Activated T-cell treated with anti-CD3 and anti-CD28 coated beads, Interleukin-2, amount 50 U/mL, for 72 hours (primary cell): Measurements from ENCODE around the gene ARL16. TPM values are rescaled to one million over a fixed set of nuclear protein-coding genes. Genes with fewer than 3 reads are reported as not detected.

Experiments
- ATAC-seq, 2 donors: fragments of 150-1000 bp; cut with Tn5 transposase; replicated peaks in 1 of 2; 2 replicates each; pipeline ENCODE4 v1.10.0; 2021; ENCODE audit warnings: moderate library complexity in 2 of 2, mild to moderate bottlenecking in 1 of 2
- DNase-seq, 2 donors: peaks; one replicate each; pipeline ENCODE4 v3.0.0; 2021 to 2022; ENCODE audit warnings: mixed read lengths in 1 of 2
- H3K27ac Mint-ChIP-seq: one replicate; pipeline ENCODE4 v1.8.0; 2022; ENCODE audit warnings: mild to moderate bottlenecking, moderate library complexity, mixed read lengths
- H3K27me3 Mint-ChIP-seq: one replicate; pipeline ENCODE4 v1.8.0; 2022; ENCODE audit warnings: low read depth, mixed read lengths
- H3K36me3 Mint-ChIP-seq, 2 donors: one replicate each; pipeline ENCODE4 v1.8.0; 2022; ENCODE audit warnings: mixed read lengths in 2 of 2, mild to moderate bottlenecking in 1 of 2; ENCODE audit not compliant: insufficient read depth in 2 of 2
- H3K4me1 Mint-ChIP-seq: one replicate; pipeline ENCODE4 v1.8.0; 2022; ENCODE audit warnings: low read depth, mixed read lengths
- H3K4me3 Mint-ChIP-seq, 2 donors: one replicate each; pipeline ENCODE4 v1.8.0; 2022; ENCODE audit warnings: mild to moderate bottlenecking in 2 of 2, mixed read lengths in 2 of 2, moderate library complexity in 2 of 2
- H3K9me3 Mint-ChIP-seq, 2 donors: one replicate each; pipeline ENCODE4 v1.8.0; 2022; ENCODE audit warnings: mixed read lengths in 2 of 2
- total RNA-seq, 2 donors: library from RNA; stranded (reverse); gene quantifications; one replicate each; pipeline ENCODE4 v1.2.3, GENCODE V29; 2022

ARL16 gene
- total RNA-seq, 2 donors from 2014 or later: 33.0 to 45.3 TPM

DNA sequence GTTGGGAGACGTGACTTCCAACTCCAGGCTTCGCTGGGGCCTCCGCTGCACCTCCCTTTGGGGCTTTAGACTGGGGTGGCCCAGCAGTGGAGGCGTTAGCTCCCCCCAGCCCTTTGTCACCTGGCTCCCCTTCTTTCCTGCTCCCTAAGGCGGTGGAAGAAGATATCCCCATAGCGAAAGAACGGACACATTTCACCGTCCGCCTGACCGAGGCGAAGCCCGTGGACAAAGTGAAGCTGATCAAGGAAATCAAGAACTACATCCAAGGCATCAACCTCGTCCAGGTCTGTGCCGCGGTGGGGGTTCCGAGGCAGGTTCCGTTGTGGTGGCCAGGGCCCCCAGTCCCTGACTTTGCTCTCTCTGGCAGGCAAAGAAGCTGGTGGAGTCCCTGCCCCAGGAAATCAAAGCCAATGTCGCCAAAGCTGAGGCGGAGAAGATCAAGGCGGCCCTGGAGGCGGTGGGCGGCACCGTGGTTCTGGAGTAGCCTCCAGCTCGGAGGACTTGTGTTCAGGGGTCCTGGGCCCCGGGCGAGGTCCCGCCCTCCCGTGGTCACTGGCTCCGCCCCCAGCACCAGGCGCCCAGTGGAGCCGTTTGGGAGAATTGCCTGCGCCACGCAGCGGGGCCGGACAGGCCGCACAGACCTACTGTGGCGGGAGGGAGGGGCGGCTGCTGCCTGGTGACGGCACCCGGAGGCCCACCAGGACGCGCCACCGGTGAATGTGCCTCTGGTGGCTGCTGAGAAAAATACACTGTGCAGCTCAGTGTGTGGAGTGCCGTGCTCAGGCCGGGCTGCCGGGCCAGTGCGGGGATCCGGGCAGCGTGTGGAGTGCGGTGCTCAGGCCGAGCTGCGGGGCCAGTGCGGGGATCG is 23.4 kb upstream of the ARL16 start:
- ATAC-seq: no peak
- H3K36me3 Mint-ChIP-seq: peaks cover 1 to 14% of the 10 kb centered on the region in 2 donors
- no peak for DNase-seq
- peaks cover 54% of the 10 kb centered on the region for H3K4me1 Mint-ChIP-seq
- H3K9me3 Mint-ChIP-seq: no peaks in the 10 kb centered on the region
- no peak overlapping the region for H3K4me3 Mint-ChIP-seq
- H3K27me3 Mint-ChIP-seq: no peaks in the 10 kb centered on the region
- H3K27ac Mint-ChIP-seq: no peak overlapping the region

DNA sequence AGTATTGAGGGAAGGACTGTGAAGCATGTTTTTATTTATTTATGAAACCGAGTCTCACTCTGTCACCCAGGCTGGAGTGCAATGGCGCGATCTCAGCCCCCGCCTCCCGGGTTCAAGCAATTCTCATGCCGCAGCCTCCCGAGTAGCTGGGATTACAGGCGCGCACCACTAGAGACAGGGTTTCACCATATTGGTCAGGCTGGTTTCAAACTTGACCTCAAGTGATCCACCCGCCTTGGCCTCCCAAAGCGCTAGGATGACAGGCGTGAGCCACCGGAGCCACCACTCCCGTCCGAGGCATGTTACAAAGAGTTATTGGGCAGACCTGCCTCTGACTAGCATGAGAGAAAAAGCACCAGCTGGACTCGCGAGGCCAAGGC is 22.6 kb upstream of the ARL16 start:
- no peak overlapping the region for H3K4me3 Mint-ChIP-seq
- ATAC-seq: no peak
- no peaks in the 10 kb centered on the region for H3K27me3 Mint-ChIP-seq
- H3K36me3 Mint-ChIP-seq: peaks cover 1 to 17% of the 10 kb centered on the region in 2 donors
- no peak overlapping the region for H3K27ac Mint-ChIP-seq
- DNase-seq: no peak
- peaks cover 54% of the 10 kb centered on the region for H3K4me1 Mint-ChIP-seq
- H3K9me3 Mint-ChIP-seq: no peaks in the 10 kb centered on the region

DNA sequence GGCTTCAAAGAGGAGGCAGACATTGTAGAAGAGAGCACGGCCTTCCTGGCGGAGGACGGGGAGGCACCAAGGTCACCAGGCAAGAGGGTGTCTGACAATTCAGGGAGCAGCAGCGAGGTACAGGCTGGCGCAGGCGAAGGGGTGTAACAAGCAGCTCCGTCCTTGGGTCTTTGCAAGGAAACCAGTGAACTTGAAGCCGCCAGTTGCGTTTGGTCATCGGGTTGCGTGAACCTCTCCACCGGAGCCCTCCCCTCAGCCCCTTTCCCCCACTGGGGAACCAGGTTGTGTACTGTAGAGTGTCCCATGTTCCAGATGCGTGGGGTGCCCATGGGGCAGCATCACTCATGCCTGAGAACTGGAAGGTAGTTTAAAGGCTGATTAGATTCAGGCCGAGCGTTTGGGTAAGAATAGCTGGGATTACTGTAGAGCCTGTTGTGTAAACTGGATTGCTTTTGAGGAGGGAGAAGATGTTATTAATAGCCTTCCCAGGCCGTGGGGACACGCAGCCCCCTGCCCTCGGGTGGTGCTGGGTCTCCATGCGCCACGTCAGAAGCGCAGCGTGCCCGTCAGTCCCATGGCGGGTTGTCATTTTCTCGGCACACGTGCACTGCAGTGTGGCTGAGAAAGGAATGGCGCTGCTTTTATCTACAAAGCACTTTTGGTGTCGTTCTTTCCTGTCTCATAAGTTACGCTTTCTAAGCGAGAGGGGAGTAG is 22.1 kb upstream of the ARL16 start:
- Mint-ChIP-seq H3K27ac (no peak overlapping the region), H3K4me3 (no peak overlapping the region), H3K9me3 (no peaks in the 10 kb centered on the region), H3K27me3 (no peaks in the 10 kb centered on the region), H3K4me1 (peaks cover 54% of the 10 kb centered on the region), H3K36me3 (peaks cover 1 to 19% of the 10 kb centered on the region in 2 donors)
- DNase-seq (no peak), ATAC-seq (no peak)

DNA sequence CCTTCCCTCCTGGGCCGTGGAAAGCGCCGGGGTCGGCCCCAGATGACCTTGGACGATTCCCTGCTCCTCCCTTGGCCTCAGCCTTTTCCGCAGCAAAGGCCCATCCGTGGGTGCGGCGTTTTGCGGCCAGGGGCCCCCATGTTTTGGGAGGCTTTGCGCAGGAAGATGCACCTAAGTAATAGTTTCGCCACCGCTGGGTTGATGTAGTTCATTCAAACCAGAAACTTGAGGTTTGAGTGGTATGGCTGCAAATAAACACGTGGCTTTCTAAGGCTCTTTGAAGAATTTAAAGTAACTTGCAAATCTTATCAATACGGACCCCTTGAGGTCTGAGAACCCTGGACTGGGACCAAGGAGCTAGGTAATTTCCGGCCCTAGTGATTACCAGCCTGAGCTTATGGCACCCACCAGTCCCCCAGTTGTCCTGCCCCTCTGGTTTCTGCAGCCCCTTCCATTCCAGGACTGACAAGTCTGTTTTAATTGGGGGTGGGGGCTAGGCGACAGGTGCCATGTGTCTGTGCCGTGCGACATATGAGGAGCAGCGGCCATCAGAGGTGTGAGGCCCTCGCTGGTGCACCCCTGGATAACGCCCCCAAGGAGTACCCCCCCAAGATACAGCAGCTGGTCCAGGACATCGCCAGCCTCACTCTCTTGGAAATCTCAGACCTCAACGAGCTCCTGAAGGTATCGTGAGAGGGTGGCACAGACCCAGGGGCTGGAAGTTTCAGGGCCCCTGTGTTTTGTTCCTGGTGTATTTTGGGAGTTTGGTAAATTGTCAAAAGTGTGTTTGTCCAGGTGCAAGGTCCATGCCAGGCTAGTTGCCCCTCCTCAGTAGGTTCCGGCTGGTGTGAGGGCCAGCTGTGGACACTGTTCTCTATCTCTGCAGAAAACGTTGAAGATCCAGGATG is 20.4 kb upstream of the ARL16 start:
- no peaks in the 10 kb centered on the region for H3K27me3 Mint-ChIP-seq
- ATAC-seq: peak in 1 of 2 donors; percentile 28
- peaks cover 1 to 22% of the 10 kb centered on the region in 2 donors for H3K36me3 Mint-ChIP-seq
- peaks cover 45% of the 10 kb centered on the region for H3K4me1 Mint-ChIP-seq
- H3K9me3 Mint-ChIP-seq: no peaks in the 10 kb centered on the region
- H3K27ac Mint-ChIP-seq: peak overlapping the region; percentile 38
- DNase-seq: peak; percentile 18 to 45
- peak overlapping the region; percentile 87 to 96 for H3K4me3 Mint-ChIP-seq

DNA sequence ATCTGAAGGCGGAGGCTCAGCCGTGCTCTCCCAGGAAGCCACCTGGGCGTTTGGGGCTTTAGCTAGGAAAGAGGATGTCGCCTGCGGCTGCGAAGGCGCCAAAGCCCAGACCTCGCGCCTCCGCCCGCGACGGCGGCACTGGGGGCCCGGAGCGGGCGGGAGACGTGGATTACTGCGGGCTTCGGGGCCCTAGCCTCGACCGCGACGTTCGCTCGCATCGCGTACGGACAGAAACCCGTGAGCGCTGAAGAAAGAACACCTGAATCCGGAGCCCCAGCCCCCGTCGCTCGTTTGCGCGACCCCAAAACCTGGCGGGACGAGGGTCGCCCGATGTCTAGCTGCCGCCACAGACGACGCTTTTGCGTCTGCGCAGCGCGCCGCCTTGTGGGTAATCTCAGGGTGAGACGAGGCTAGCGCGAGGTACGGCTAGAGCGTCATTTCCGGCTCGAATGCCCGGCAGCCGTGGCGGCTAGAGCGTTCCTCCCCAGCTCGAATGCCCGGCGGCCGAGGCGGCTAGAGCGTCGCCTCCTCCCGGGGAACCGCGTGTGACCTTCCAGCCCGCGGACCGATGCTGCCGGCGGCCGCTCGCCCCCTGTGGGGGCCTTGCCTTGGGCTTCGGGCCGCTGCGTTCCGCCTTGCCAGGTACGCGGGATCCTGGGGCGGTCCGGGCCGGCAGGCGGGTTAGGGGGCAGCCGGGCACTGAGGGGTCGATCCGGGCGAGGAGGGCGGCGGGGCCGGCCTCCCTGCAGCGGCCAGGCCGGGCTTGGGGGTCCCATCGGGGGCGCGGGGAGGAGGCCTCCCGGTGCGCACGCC is 19.5 kb upstream of the ARL16 start, which contains the start of gene MRPL12:
TSS of gene MRPL12 (plus strand) at position 434 of the 813 bp plus-strand sequence. CDS start at position 569, 135 bp downstream.
- DNase-seq (peak; percentile 92 to 93), ATAC-seq (peak; percentile 93 to 94)
- Mint-ChIP-seq H3K27me3 (no peaks in the 10 kb centered on the region), H3K4me3 (peak within 1 kb of the TSS; percentile 96 to 97), H3K27ac (peak within 1 kb of the TSS; percentile 96), H3K4me1 (peaks cover 45% of the 10 kb centered on the region), H3K36me3 (peaks cover 4 to 28% of the 10 kb centered on the region in 2 donors), H3K9me3 (no peaks in the 10 kb centered on the region)

DNA sequence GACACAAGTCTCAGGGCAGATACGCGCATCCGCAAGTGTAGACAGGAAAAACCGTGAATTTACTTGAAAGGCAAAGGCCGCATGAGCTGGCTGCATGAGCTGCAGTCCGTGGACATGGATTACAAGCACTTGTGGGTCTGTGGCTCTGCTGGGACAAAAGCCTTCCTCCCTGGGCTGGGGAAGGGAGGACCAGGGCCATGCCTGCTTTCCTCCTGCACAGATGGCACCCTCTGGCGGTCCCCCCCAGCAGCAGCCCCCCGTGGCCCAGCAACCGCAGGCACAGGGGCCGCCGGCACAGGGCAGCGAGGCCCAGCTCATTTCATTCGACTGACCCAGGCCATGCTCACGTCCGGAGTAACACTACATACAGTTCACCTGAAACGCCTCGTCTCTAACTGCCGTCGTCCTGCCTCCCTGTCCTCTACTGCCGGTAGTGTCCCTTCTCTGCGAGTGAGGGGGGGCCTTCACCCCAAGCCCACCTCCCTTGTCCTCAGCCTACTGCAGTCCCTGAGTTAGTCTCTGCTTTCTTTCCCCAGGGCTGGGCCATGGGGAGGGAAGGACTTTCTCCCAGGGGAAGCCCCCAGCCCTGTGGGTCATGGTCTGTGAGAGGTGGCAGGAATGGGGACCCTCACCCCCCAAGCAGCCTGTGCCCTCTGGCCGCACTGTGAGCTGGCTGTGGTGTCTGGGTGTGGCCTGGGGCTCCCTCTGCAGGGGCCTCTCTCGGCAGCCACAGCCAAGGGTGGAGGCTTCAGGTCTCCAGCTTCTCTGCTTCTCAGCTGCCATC is 17.9 kb upstream of the ARL16 start:
- Mint-ChIP-seq H3K9me3 (no peaks in the 10 kb centered on the region), H3K27ac (peak overlapping the region; percentile 96), H3K4me1 (peaks cover 45% of the 10 kb centered on the region), H3K36me3 (peaks cover 5 to 32% of the 10 kb centered on the region in 2 donors), H3K27me3 (no peaks in the 10 kb centered on the region), H3K4me3 (peak overlapping the region; percentile 96 to 97)
- DNase-seq (peak in 1 of 2 donors; percentile 28), ATAC-seq (no peak)

DNA sequence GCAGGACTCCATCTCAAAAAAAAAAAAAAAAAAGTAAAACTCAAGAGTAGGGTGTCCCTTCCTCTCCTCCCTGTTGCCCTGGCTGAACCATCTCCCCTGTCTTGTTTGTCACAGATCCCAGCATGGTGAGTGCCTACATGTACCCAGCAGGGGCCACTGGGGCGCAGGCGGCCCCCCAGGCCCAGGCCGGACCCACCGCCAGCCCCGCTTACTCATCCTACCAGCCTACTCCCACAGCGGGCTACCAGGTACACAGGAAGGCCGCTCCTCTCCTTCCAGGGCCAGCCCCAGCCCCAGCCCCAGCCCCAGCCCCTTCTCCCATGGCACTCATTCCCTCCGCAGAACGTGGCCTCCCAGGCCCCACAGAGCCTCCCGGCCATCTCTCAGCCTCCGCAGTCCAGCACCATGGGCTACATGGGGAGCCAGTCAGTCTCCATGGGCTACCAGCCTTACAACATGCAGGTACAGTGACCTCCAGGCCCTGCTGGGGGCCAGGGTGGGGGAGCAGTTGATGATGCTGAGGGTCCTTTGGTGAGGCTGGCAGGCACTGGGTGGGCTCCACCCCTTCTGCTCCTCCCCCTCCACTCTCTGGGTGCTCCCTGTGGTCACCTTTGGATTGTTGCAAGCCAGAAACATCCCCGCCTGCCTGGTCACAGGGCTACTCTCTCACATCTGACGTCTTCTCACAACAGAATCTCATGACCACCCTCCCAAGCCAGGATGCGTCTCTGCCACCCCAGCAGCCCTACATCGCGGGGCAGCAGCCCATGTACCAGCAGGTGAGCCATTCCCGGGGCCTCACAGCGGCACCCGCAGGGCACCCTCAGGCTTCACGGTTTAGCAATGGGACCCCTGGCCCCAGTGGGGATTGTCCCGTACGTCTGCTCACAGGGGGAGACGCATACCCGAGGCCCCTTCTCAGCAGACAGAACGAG is 17.0 kb upstream of the ARL16 start:
- Mint-ChIP-seq H3K9me3 (no peaks in the 10 kb centered on the region), H3K27ac (no peak overlapping the region), H3K27me3 (no peaks in the 10 kb centered on the region), H3K4me1 (peaks cover 36% of the 10 kb centered on the region), H3K4me3 (peak overlapping the region in 1 of 2 donors; percentile 96), H3K36me3 (peaks cover 5 to 29% of the 10 kb centered on the region in 2 donors)
- DNase-seq (no peak), ATAC-seq (no peak)

DNA sequence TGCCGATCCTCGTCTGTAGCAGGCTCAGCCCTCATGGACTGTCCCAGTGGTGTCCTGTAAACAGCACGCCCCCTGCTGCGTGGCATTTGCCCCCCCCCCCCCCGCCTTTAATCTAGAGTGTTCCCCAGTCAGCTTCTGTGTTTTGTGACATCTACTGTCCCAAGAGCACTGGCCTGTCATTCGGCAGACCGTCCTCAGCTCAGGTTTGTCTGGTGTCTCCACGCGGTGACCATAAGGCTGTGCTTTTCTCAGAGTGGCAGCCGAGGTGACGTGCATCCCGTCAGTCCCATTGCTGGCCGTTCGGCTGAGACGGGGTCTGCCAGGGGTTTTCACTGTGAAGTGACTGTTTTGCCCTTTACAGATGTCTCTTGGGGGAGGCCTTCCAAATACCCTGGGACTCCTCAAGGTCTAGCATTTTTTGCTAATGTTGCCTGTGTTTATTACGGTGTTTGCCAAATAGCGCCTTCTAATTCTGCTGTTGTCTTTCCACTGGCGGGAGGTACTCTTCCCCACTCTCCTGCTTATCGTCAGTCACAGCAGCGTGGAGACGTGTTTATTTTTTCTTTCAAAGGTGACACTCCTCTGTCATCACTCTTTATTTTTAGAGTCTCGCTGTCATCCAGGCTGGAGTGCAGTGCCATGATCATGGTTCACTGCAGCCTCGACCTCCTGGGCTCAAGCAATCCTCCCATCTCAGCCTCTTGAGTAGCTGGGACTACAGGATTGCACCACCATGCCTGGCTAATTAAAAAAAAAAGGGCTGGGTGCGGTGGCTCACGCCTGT is 13.9 kb upstream of the ARL16 start:
- no peak overlapping the region for H3K27ac Mint-ChIP-seq
- H3K4me3 Mint-ChIP-seq: no peak overlapping the region
- ATAC-seq: no peak
- peaks cover 20% of the 10 kb centered on the region for H3K4me1 Mint-ChIP-seq
- no peaks in the 10 kb centered on the region for H3K9me3 Mint-ChIP-seq
- H3K36me3 Mint-ChIP-seq: peaks cover 4 to 19% of the 10 kb centered on the region in 2 donors
- no peak for DNase-seq
- H3K27me3 Mint-ChIP-seq: no peaks in the 10 kb centered on the region

DNA sequence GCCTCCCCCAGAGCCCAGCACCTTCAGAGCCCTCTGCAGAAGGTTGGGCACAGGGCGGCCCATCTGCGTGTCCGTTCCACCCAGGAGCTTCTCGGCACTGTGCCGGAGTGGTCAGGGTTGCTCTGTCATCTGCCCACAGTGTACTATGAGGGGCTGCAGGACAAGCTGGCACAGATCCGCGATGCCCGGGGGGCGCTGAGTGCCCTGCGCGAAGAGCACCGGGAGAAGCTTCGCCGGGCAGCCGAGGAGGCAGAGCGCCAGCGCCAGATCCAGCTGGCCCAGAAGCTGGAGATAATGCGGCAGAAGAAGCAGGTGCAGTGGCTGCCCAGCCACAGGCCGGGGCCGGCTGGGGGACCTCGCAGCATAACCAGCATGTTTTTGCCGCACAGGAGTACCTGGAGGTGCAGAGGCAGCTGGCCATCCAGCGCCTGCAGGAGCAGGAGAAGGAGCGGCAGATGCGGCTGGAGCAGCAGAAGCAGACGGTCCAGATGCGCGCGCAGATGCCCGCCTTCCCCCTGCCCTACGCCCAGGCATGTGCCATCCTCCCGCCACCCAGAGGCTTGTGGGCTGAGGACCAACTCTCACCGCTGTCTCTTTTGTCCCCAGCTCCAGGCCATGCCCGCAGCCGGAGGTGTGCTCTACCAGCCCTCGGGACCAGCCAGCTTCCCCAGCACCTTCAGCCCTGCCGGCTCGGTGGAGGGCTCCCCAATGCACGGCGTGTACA is 12.8 kb upstream of the ARL16 start:
- Mint-ChIP-seq H3K4me3 (no peak overlapping the region), H3K27ac (no peak overlapping the region), H3K9me3 (no peaks in the 10 kb centered on the region), H3K4me1 (peaks cover 10% of the 10 kb centered on the region), H3K36me3 (peaks cover 4 to 16% of the 10 kb centered on the region in 2 donors), H3K27me3 (no peaks in the 10 kb centered on the region)
- DNase-seq: no peak
- peak in 1 of 2 donors; percentile 8 for ATAC-seq

DNA sequence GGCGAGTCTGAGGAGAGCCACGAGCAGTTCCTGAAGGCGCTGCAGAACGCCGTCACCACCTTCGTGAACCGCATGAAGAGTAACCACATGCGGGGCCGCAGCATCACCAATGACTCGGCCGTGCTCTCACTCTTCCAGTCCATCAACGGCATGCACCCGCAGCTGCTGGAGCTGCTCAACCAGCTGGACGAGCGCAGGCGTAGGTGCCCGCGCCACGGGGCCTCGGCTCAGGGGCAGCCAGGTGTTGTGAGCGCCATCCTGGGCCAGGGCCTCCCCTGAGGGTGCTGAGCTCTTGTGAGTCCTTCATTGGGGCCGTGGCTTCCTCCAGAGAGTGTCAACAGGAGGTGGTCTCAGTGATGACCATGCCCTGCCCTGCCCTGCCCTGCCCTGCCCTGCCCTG is 12.2 kb upstream of the ARL16 start:
- H3K36me3 Mint-ChIP-seq: peaks cover 4 to 14% of the 10 kb centered on the region in 2 donors
- H3K4me1 Mint-ChIP-seq: peaks cover 6% of the 10 kb centered on the region
- H3K27me3 Mint-ChIP-seq: no peaks in the 10 kb centered on the region
- no peaks in the 10 kb centered on the region for H3K9me3 Mint-ChIP-seq
- DNase-seq (no peak), ATAC-seq (no peak)
- H3K27ac Mint-ChIP-seq: no peak overlapping the region
- H3K4me3 Mint-ChIP-seq: no peak overlapping the region
